Measurements from ENCODE around the gene NDRG3.
A peak's percentile ranks its signal among the peaks of the same experiment; 100 is the strongest.

Gene NDRG3

DNA sequence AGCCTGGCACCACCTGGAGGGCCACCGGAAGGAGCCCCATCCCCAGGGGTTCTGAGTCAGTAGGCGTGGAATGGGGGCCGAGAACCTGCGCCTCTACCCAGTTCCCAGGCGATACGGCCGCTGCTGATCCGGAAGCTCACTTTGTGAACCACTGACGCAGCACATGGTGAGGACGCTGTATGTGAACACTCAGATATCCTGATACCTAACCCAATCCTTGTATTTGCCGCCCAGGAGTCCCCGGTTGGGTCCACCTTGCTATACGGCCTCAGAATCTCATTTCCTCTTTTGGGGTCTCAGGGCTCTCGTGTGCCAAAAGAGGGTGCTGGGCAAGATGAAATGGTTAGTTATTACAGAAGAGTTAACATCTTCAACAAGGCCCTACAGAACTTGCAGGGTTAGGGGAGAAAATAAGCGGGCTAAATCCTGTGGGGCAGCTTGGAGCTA lies 140.9 kb downstream of the NDRG3 start:
- DNase-seq = peak in 3 of 6 experiments; percentile 22 to 54 (median 39)
